Pancreas (tissue), 10 donors: ENCODE data around the gene GALNT3. TPM values are rescaled to one million over a fixed set of nuclear protein-coding genes. Genes with fewer than 3 reads are reported as not detected.

Experiments used
- ATAC-seq, 4 donors: fragments of 200-7000 bp; cut with Tn5 transposase; one replicate each; pipeline versions ENCODE4 v1.8.0 to v1.9.1; 2020; ENCODE audit warnings: mild to moderate bottlenecking in 4 of 4, moderate library complexity in 4 of 4
- DNase-seq, 6 donors: peaks; one replicate each; pipeline ENCODE4 v3.0.0-alpha.2; 2020
- FAIRE-seq: peaks from 2 replicates; lab custom pipeline; 2012; peaks lifted over from hg19 to GRCh38; lab: Jason Lieb, UNC
- H3K27ac ChIP-seq, 4 donors: fragments of 200-600 bp; sonication (generic); 1 replicate in 3 of 4; 2 replicates in 1 of 4; pipeline versions ENCODE4 v1.5.0 to v1.8.0; 2020
- H3K27me3 ChIP-seq, 4 donors: fragments of 200-600 bp; one replicate each; pipeline ENCODE4 v1.8.0; 2021
- H3K36me3 ChIP-seq, 3 donors: fragments of 200-600 bp; sonication (generic) in 1 of 3; one replicate each; pipeline versions ENCODE4 v1.5.0 to v1.8.0; 2020 to 2021
- H3K4me1 ChIP-seq, 3 donors: fragments of 200-600 bp; one replicate each; pipeline ENCODE4 v1.8.0; 2021
- H3K4me3 ChIP-seq, 4 donors: fragments of 200-600 bp; sonication (generic) in 2 of 4; one replicate each; pipeline versions ENCODE4 v1.5.0 to v1.8.0; 2020 to 2021
- H3K9me3 ChIP-seq, 4 donors: fragments of 200-600 bp; one replicate each; pipeline ENCODE4 v1.8.0; 2021
- WGBS, 2 donors: extraction: QIAGEN DNeasy Blood & Tissue Kit; methylation state at CpG; one replicate each; pipeline ENCODE4 v1.1.7; 2013; 5-methylcytosine and 5-hydroxymethylcytosine counted together
- intact Hi-C, 3 donors: fragments of 100-400 bp; cut with DNase I; formaldehyde crosslinking; loops; one replicate each; pipeline versions ENCODE4 v1.11.1 to v1.14.2; 2022
- polyA plus RNA-seq, 2 donors: library from polyadenylated mRNA; stranded (reverse); fragments of 200-250 nt; gene quantifications; one replicate each; pipeline ENCODE4 v1.2.3, GENCODE V29; 2013
- total RNA-seq, 6 donors: library from RNA; stranded (reverse); fragmentation: NEBNext Ultra II Directional in 4 of 6; extraction: Animal tissue kit (Norgen Biotek cat#: 25700) in 4 of 6; gene quantifications; one replicate each; pipeline versions ENCODE4 v1.2.1 to v1.2.4, GENCODE V29; 2021 to 2023
- TF ChIP-seq, protein P1 (sequence below), 4 donors: fragments of 200-600 bp; sonication (generic) in 3 of 4; IDR thresholded peaks; one replicate each; pipeline versions ENCODE4 v1.5.0 to v1.8.0; 2021; ENCODE audit warnings: antibody characterized with exemption in 4 of 4
- donor health status: healthy with polysubstance abuse.
- donor health status: DM: no; HTN: no; CAD: no; lungs with moderate emphysema.
- donor health status: DM: no; HTN: no; CAD: no.
- donor health status: control.
- donor health status: control.
- donor health status: Bipolar disorder and iron deficiency.
- donor health status: DM: yes; HTN: yes; CAD: no.
- donor health status: DM: no; HTN: no; CAD: no.
- donor health status: DM: no; HTN: no; CAD: no.
- donor health status: DM: yes; HTN: yes; CAD: no.

GALNT3 gene
- total and polyA plus RNA-seq, 8 donors: 13.2 to 34.4 (median 20.4) TPM

DNA sequence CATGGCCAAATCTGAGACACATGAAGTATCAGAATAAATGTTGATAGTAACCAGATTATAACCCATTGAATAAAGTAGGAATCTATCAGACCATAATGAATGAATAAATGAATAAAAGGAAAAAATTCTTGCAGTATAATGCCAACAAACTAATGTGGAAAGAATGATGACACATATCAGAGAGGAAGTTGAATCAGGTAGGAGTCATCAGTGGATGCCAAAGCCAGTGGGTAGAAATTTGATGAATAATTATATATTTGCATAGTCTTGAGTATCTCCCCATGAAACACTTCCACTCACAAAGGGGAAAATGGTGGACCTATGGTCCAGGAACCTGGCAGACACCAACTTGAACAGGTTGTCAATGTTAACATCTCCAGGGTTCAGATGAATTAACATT is 68.6 kb downstream of the GALNT3 start:
- intact Hi-C loops: no loop called here
- H3K4me1 ChIP-seq: no peaks in the 10 kb centered on the region
- TF ChIP-seq, protein P1, sequence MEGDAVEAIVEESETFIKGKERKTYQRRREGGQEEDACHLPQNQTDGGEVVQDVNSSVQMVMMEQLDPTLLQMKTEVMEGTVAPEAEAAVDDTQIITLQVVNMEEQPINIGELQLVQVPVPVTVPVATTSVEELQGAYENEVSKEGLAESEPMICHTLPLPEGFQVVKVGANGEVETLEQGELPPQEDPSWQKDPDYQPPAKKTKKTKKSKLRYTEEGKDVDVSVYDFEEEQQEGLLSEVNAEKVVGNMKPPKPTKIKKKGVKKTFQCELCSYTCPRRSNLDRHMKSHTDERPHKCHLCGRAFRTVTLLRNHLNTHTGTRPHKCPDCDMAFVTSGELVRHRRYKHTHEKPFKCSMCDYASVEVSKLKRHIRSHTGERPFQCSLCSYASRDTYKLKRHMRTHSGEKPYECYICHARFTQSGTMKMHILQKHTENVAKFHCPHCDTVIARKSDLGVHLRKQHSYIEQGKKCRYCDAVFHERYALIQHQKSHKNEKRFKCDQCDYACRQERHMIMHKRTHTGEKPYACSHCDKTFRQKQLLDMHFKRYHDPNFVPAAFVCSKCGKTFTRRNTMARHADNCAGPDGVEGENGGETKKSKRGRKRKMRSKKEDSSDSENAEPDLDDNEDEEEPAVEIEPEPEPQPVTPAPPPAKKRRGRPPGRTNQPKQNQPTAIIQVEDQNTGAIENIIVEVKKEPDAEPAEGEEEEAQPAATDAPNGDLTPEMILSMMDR (IDR thresholded peaks at IDR 0.05): no peak
- H3K36me3 ChIP-seq: no peaks in the 10 kb centered on the region
- H3K4me3 ChIP-seq: no peak overlapping the region
- no peaks in the 10 kb centered on the region for H3K27me3 ChIP-seq
- no peak overlapping the region for H3K27ac ChIP-seq
- no peaks in the 10 kb centered on the region for H3K9me3 ChIP-seq
- ATAC-seq (no peak), DNase-seq (no peak), FAIRE-seq (no peak)

DNA sequence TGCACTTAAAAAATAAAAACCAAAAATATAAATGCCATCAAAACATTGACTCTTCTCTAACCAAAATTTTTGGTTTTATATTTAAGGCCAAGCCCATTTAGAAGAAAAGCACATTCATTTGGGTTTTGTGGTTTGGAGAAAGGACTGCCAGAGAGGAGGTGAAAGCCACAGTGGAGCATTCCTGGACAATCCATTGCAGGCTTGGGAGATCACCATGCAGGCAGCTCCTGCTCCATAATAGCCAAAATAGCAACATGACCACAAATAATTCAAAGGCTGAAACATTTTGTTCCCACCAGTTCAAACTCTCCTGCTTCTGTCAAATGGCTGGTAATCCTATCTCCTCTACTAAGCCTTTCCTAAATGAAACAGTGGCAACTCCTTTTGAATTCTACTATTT is 73.5 kb downstream of the GALNT3 start:
- intact Hi-C loops: no loop called here
- Histone ChIP-seq H3K9me3 (no peaks in the 10 kb centered on the region), H3K27ac (no peak overlapping the region), H3K27me3 (no peaks in the 10 kb centered on the region), H3K36me3 (no peaks in the 10 kb centered on the region), H3K4me1 (no peaks in the 10 kb centered on the region), H3K4me3 (no peak overlapping the region)
- DNase-seq: no peak
- TF ChIP-seq, protein P1 (IDR thresholded peaks at IDR 0.05): no peak
- no peak for FAIRE-seq
- ATAC-seq: no peak

DNA sequence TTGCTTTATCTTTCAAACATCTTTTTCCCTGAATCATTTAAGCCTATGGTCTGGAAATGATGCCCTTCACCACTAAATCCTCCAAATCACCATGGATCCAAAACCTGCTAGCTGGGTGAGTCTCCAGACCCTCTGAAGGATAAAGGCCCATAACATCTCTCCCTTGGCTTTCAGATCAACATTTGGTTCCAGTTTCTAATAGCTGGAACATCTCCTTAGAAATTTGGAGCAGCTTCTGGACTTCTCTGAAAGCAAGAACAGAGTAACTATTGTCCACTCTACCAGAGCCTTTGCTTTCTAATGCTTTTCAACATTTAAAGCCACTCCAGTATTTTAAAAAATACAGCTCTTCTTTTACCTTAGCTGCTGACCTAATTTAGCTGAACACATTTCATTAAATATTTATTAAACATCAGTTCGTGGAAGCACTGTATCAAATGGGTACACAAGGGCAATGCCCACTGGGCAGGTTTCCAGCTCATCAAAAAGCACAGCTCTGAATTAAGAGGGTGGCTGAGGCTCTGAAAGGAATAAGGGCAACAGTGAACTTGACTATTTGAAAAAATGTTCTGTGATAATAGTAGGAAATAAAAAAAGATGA is 75.3 kb downstream of the GALNT3 start:
- H3K4me3 ChIP-seq: no peak overlapping the region
- FAIRE-seq (no peak), DNase-seq (no peak), ATAC-seq (no peak)
- no peak overlapping the region for H3K27ac ChIP-seq
- no peaks in the 10 kb centered on the region for H3K9me3 ChIP-seq
- H3K36me3 ChIP-seq: no peaks in the 10 kb centered on the region
- WGBS, 2 donors: 10 to 11% methylated on average over 1 of the region's 1 CpG
- intact Hi-C loops: no loop called here
- H3K27me3 ChIP-seq: no peaks in the 10 kb centered on the region
- H3K4me1 ChIP-seq: no peaks in the 10 kb centered on the region
- TF ChIP-seq, protein P1 (IDR thresholded peaks at IDR 0.05): no peak

DNA sequence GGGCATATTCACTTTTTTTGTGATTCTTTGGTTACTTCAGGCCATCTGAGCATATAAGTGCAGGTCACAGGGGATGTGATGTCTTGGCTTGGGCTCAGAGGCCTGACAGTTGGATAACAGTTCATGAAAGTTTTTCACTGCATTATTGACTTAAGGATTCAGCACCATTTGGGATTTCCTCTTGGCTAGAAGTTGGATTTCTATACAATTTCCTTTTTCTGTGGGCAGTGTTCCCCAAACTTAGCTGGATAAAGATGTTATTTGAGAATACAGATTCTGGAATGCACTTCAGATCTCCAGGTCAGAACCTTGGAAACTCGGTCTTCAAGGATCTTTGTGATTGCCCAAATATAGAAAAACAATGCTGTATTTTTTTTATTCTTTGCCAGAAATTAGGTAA is 78.0 kb downstream of the GALNT3 start:
- DNase-seq: no peak
- Histone ChIP-seq H3K4me1 (no peaks in the 10 kb centered on the region), H3K36me3 (no peaks in the 10 kb centered on the region), H3K9me3 (no peaks in the 10 kb centered on the region), H3K4me3 (no peak overlapping the region), H3K27me3 (no peaks in the 10 kb centered on the region), H3K27ac (no peak overlapping the region)
- ATAC-seq: no peak
- FAIRE-seq: no peak
- TF ChIP-seq, protein P1 (IDR thresholded peaks at IDR 0.05): no peak
- intact Hi-C loops: no loop called here
- 62 to 83% methylated on average over 1 of the region's 1 CpG for WGBS, 2 donors

DNA sequence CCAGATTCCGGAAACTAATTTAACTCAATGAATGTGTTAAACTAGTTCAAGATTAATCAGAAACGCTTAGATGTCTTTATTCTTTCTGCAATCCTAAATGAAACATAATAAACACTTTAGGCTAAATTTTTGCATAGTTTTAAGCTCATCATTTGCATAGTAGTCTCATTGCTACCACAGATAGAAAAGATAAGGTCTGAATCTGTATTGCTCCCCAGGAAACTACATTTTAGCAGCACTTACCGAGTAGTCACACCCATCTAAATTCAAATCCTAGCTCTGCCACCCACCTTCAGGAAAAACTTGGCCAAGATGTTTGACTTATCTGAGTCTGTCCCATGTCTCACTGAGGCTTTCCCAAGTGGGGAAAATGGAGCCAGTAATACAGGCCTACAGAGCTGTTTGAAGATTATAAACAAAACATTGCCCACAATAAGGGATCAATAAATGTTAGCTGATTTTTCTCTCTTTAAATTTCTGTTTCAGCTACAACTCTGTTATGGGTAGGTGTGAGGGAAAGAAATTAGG is 87.0 kb downstream of the GALNT3 start:
- H3K4me1 ChIP-seq: no peaks in the 10 kb centered on the region
- no peaks in the 10 kb centered on the region for H3K27me3 ChIP-seq
- DNase-seq (no peak), FAIRE-seq (no peak), ATAC-seq (no peak)
- H3K36me3 ChIP-seq: no peaks in the 10 kb centered on the region
- WGBS, 2 donors: 76 to 84% methylated on average over 3 of the region's 3 CpGs
- H3K9me3 ChIP-seq: no peaks in the 10 kb centered on the region
- no peak overlapping the region for H3K27ac ChIP-seq
- no peak overlapping the region for H3K4me3 ChIP-seq
- intact Hi-C loops: no loop called here
- TF ChIP-seq, protein P1 (IDR thresholded peaks at IDR 0.05): no peak
